ENCODE results near the gene LENG1.

DNA sequence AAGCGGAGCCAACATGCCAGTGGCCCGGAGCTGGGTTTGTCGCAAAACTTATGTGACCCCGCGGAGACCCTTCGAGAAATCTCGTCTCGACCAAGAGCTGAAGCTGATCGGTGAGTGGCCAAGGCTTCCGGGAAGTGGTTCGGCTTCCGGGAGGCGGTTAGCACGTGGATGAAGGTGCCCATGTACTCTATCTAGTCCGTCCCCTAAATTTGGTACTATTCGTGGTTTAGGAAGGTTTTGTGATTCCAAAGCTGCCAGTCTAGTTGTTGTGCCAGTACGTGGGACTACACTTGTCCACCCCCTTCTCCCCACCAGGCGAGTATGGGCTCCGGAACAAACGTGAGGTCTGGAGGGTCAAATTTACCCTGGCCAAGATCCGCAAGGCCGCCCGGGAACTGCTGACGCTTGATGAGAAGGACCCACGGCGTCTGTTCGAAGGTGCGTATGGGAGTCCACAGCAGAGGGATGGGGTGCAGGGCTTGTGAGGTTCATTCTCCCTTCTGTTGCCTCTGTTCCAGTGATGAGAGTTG, 41.7 kb upstream of the LENG1 start:
- TF ChIP-seq, protein P1, sequence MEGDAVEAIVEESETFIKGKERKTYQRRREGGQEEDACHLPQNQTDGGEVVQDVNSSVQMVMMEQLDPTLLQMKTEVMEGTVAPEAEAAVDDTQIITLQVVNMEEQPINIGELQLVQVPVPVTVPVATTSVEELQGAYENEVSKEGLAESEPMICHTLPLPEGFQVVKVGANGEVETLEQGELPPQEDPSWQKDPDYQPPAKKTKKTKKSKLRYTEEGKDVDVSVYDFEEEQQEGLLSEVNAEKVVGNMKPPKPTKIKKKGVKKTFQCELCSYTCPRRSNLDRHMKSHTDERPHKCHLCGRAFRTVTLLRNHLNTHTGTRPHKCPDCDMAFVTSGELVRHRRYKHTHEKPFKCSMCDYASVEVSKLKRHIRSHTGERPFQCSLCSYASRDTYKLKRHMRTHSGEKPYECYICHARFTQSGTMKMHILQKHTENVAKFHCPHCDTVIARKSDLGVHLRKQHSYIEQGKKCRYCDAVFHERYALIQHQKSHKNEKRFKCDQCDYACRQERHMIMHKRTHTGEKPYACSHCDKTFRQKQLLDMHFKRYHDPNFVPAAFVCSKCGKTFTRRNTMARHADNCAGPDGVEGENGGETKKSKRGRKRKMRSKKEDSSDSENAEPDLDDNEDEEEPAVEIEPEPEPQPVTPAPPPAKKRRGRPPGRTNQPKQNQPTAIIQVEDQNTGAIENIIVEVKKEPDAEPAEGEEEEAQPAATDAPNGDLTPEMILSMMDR (IDR thresholded peaks at IDR 0.05) = no peak
- TF ChIP-seq POLR2AphosphoS5 (IDR thresholded peaks at IDR 0.05; ENCODE audit: low read depth, low read length) = no peak
